Measurements from ENCODE around the gene INPP4A.

The INPP4A gene

GRCh38 chr2:98438190-98439133, 6.2 kb upstream of the INPP4A start:
- no peak for DNase-seq

GRCh38 chr2:98441706-98442450, 2.8 kb upstream of the INPP4A start:
- DNase-seq: no peak

- DNase-seq: no peak
These were observed 2.2 kb upstream of the INPP4A start for GRCh38 chr2:98442488-98442887.

- no peak for DNase-seq
These were observed 572 bp downstream of the INPP4A start for GRCh38 chr2:98445177-98445682.

- DNase-seq: peak; percentile 7 to 21
These were observed 1.3 kb downstream of the INPP4A start for GRCh38 chr2:98445683-98446581.

GRCh38 chr2:98446850-98447249, 2.2 kb downstream of the INPP4A start:
- DNase-seq: no peak

- no peak for DNase-seq
These were observed 3.9 kb downstream of the INPP4A start for GRCh38 chr2:98448441-98449145.

- no peak for DNase-seq
These were observed 7.9 kb downstream of the INPP4A start for GRCh38 chr2:98452396-98453027.

GRCh38 chr2:98453083-98453482, 8.4 kb downstream of the INPP4A start:
- no peak for DNase-seq

- no peak for DNase-seq
These were observed 8.9 kb downstream of the INPP4A start for GRCh38 chr2:98453531-98453930.

- no peak for DNase-seq
These were observed 9.4 kb downstream of the INPP4A start for GRCh38 chr2:98454073-98454472.

- no peak for DNase-seq
These were observed 10.0 kb downstream of the INPP4A start for GRCh38 chr2:98454500-98455235.

- no peak for DNase-seq
These were observed 10.9 kb downstream of the INPP4A start for GRCh38 chr2:98455494-98455976.

GRCh38 chr2:98457045-98457696, 12.5 kb downstream of the INPP4A start:
- no peak for DNase-seq

GRCh38 chr2:98458207-98458606, 13.5 kb downstream of the INPP4A start:
- no peak for DNase-seq

- no peak for DNase-seq
These were observed 14.2 kb downstream of the INPP4A start for GRCh38 chr2:98458667-98459380.

- DNase-seq: no peak
These were observed 15.0 kb downstream of the INPP4A start for GRCh38 chr2:98459496-98460175.

- no peak for DNase-seq
These were observed 16.2 kb downstream of the INPP4A start for GRCh38 chr2:98460573-98461497.

Data from NCI-H524 (cell line).